Measurements from ENCODE around the gene KCNQ1.

DNA sequence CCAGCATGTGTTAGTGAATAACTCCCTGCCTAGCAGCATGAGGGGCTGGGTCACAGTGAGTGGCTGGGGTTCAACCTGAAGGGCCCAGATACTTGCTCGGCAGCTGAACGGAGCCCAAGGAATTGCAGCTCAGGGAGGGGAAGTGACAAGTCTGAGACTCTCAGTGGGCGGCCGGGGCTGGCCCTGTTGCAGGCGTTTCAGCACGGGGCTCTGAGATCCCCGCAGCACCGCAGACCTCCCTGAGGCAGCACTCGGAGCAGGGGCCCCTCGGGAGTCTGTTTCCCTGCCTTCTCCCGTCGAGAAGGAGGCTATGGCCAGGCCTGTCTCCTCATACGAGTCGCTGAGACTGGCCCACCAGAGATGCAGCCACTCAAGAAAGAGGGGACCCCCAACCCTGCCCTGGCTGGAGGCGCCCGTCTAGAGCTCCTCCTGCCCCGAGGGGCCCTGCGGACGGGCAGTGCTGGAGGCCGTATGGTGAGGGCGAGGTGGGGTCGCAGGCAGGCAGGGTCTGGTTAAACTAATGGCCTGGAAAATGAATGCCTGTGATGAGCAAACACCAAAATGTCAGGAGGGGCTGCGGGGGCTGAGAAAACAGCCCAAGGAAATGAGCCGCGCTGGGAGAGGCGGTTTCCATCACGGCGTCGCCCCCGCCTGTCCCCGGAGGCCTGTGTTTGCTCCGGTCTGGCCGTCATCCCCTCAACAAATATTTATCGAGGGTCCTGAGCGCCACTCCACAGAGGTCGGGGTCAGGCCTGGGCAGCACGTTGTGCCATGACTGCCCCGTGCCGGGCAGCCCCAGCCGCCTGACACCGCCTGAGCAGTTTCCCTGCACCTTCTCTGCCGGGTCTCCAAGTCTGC is 35.0 kb upstream of the KCNQ1 start:
- TF ChIP-seq, protein P1, sequence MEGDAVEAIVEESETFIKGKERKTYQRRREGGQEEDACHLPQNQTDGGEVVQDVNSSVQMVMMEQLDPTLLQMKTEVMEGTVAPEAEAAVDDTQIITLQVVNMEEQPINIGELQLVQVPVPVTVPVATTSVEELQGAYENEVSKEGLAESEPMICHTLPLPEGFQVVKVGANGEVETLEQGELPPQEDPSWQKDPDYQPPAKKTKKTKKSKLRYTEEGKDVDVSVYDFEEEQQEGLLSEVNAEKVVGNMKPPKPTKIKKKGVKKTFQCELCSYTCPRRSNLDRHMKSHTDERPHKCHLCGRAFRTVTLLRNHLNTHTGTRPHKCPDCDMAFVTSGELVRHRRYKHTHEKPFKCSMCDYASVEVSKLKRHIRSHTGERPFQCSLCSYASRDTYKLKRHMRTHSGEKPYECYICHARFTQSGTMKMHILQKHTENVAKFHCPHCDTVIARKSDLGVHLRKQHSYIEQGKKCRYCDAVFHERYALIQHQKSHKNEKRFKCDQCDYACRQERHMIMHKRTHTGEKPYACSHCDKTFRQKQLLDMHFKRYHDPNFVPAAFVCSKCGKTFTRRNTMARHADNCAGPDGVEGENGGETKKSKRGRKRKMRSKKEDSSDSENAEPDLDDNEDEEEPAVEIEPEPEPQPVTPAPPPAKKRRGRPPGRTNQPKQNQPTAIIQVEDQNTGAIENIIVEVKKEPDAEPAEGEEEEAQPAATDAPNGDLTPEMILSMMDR (IDR thresholded peaks at IDR 0.05; ENCODE audit: insufficient read depth, low read length, poor library complexity, severe bottlenecking), result no peak
- TF ChIP-seq EZH2phosphoT487 (conservative IDR thresholded peaks at IDR 0.05; ENCODE audit: low read length), result no peak
